K562 (cell line): ENCODE results near the gene CDCP2.

ENCODE experiments used
- CTCF ChIP-seq, 3 experiments: IDR thresholded peaks in 2 of 3; conservative IDR thresholded peaks in 1 of 3; 2 replicates each; pipeline ENCODE4 v1.5.1; 2011 to 2012; ENCODE audit warnings: low read length in 3 of 3, mild to moderate bottlenecking in 3 of 3, control low read depth in 2 of 3, improper control_type of control experiment in 1 of 3, inconsistent platforms in 1 of 3, low read depth in 1 of 3, mixed read lengths in 1 of 3, moderate library complexity in 1 of 3; ENCODE audit not compliant: insufficient read depth in 2 of 3
- STAG1 ChIP-seq: sonication (generic); formaldehyde crosslinking; IDR thresholded peaks from 2 replicates; pipeline ENCODE4 v1.5.0; 2020; ENCODE audit warnings: missing genetic modification reagents, borderline replicate concordance
- ZNF668 ChIP-seq: fragments of 250-450 bp; sonication (Bioruptor Pico); IDR thresholded peaks from 2 replicates; pipeline ENCODE4 v1.8.0; 2022; ENCODE audit warnings: mild to moderate bottlenecking, inconsistent platforms

GRCh38 chr1:54138994-54139393, 13.8 kb downstream of the CDCP2 start:
- no peak for TF ChIP-seq CTCF (IDR thresholded peaks at IDR 0.05 in 2 of 3, conservative IDR thresholded peaks at IDR 0.05 in 1 of 3; ENCODE audit: insufficient read depth in 2 of 3, low read depth in 1 of 3, low read length in 3 of 3)
- no peak for TF ChIP-seq ZNF668 (CRISPR knock-in tag)
- no peak for TF ChIP-seq STAG1 (CRISPR knock-in tag)
